Fibroblast of lung (primary cell): ENCODE data around the gene MAST2. TPM values are rescaled to one million over a fixed set of nuclear protein-coding genes. Genes with fewer than 3 reads are reported as not detected.
"Not testable (repeated sequence)": the region's sequence is repeated elsewhere in the genome, so short reads cannot be mapped to it uniquely, and the experiment has no call there.

Experiments
- DNase-seq, 2 donors: peaks; one replicate each; pipeline versions ENCODE4 v3.0.0 to v3.0.0-alpha.2; 2010; ENCODE audit warnings: low read depth in 2 of 2
- H2AFZ ChIP-seq: 2 replicates; pipeline ENCODE4 v1.5.1; 2012; ENCODE audit warnings: low read length, control low read depth, inconsistent platforms
- H3K27ac ChIP-seq: 2 replicates; pipeline ENCODE4 v1.5.1; 2011; ENCODE audit warnings: low read length, control low read depth; ENCODE audit not compliant: insufficient read depth
- H3K27me3 ChIP-seq: 2 replicates; pipeline ENCODE4 v1.5.1; 2011; ENCODE audit warnings: mild to moderate bottlenecking, low read length; ENCODE audit not compliant: control insufficient read depth, insufficient read depth
- H3K36me3 ChIP-seq: 2 replicates; pipeline ENCODE4 v1.5.1; 2011; ENCODE audit warnings: low read length; ENCODE audit not compliant: control insufficient read depth, insufficient read depth
- H3K4me1 ChIP-seq: 2 replicates; pipeline ENCODE4 v1.5.1; 2011; ENCODE audit warnings: low read length; ENCODE audit not compliant: control insufficient read depth, insufficient read depth; ENCODE audit errors: extremely low read depth
- H3K4me2 ChIP-seq: 2 replicates; pipeline ENCODE4 v1.5.1; 2011; ENCODE audit warnings: low read length, control low read depth; ENCODE audit not compliant: insufficient read depth; ENCODE audit errors: extremely low read depth
- H3K4me3 ChIP-seq, 4 experiments: fragments of 200-600 bp in 1 of 4; sonication (generic) in 1 of 4; replicated peaks in 1 of 4; 2 replicates each; pipeline ENCODE4 v1.5.1; 2011 to 2016; ENCODE audit warnings: low read length in 4 of 4, low read depth in 3 of 4, mild to moderate bottlenecking in 3 of 4, control low read depth in 2 of 4, inconsistent platforms in 1 of 4, mixed read lengths in 1 of 4; ENCODE audit not compliant: insufficient read depth in 1 of 4; ENCODE audit errors: control extremely low read depth in 1 of 4
- H3K79me2 ChIP-seq: 2 replicates; pipeline ENCODE4 v1.5.1; 2012; ENCODE audit warnings: mild to moderate bottlenecking, low read length, inconsistent platforms; ENCODE audit not compliant: control insufficient read depth, insufficient read depth
- H3K9ac ChIP-seq: 2 replicates; pipeline ENCODE4 v1.5.1; 2011; ENCODE audit warnings: mild to moderate bottlenecking, low read length, control low read depth; ENCODE audit not compliant: insufficient read depth
- H3K9me3 ChIP-seq: 2 replicates; pipeline ENCODE4 v1.5.1; 2012; ENCODE audit warnings: low read depth, low read length; ENCODE audit not compliant: control insufficient read depth, insufficient read depth
- H4K20me1 ChIP-seq: 2 replicates; pipeline ENCODE4 v1.5.1; 2011; ENCODE audit warnings: low read length; ENCODE audit not compliant: control insufficient read depth, insufficient read depth; ENCODE audit errors: extremely low read depth
- EZH2 ChIP-seq: IDR thresholded peaks from 2 replicates; pipeline ENCODE4 v1.5.1; 2012; ENCODE audit warnings: low read length, control low read depth, mild to moderate bottlenecking; ENCODE audit errors: missing control alignments
- polyA plus RNA-seq, 2 donors: library from polyadenylated mRNA; depleted of rRNA in 1 of 2; stranded (reverse) in 1 of 2; unstranded in 1 of 2; fragments of >200 nt; gene quantifications; 2 replicates each; pipeline ENCODE4 v1.2.1, GENCODE V29; 2011 to 2012; ENCODE audit warnings: missing spikeins in 1 of 2
- total RNA-seq: library from RNA; depleted of rRNA; stranded (reverse); fragments of >200 nt; gene quantifications from 2 replicates; pipeline ENCODE4 v1.2.1, GENCODE V29; 2014
- TF ChIP-seq, protein P1 (sequence below), 2 donors: IDR thresholded peaks in 1 of 2; conservative IDR thresholded peaks in 1 of 2; 1 replicate in 1 of 2; 2 replicates in 1 of 2; pipeline ENCODE4 v1.5.1; 2011 to 2012; ENCODE audit warnings: low read length in 2 of 2, control low read depth in 1 of 2, inconsistent platforms in 1 of 2, low read depth in 1 of 2, mild to moderate bottlenecking in 1 of 2

Gene MAST2
- total and polyA plus RNA-seq, 2 donors (not counting 1 experiment from before 2014, with no cell fraction given): 17.5 to 24.9 TPM

DNA sequence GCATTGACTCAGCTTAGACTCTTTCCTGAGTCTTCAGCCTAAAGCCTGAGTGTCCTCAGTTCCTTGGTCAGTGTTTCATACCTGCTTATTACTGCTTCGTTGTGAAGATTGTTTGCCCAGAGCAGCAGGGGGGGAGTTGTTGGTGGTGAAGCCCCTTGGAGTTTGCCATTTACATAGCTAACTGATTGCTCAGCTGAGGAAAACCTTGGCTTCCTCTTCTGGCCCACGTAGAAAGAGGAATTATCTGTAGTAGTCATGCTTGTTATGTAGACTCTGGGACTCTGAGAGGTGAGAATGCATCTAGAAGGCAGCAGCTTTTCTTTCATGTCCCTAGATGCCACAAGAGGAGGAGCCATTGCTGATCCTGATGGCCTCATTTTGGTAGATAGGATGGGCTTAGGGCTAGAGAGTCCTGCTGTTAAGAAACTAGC, 125.9 kb downstream of the MAST2 start:
- no peak overlapping the region for H3K4me3 ChIP-seq
- no peak overlapping the region for H3K27ac ChIP-seq
- H3K36me3 ChIP-seq: no peaks in the 10 kb centered on the region
- TF ChIP-seq EZH2: no peak
- TF ChIP-seq, protein P1, sequence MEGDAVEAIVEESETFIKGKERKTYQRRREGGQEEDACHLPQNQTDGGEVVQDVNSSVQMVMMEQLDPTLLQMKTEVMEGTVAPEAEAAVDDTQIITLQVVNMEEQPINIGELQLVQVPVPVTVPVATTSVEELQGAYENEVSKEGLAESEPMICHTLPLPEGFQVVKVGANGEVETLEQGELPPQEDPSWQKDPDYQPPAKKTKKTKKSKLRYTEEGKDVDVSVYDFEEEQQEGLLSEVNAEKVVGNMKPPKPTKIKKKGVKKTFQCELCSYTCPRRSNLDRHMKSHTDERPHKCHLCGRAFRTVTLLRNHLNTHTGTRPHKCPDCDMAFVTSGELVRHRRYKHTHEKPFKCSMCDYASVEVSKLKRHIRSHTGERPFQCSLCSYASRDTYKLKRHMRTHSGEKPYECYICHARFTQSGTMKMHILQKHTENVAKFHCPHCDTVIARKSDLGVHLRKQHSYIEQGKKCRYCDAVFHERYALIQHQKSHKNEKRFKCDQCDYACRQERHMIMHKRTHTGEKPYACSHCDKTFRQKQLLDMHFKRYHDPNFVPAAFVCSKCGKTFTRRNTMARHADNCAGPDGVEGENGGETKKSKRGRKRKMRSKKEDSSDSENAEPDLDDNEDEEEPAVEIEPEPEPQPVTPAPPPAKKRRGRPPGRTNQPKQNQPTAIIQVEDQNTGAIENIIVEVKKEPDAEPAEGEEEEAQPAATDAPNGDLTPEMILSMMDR (conservative IDR thresholded peaks at IDR 0.05 in 1 of 2, IDR thresholded peaks at IDR 0.05 in 1 of 2; ENCODE audit: low read depth in 1 of 2, low read length in 2 of 2): no peak
- no peaks in the 10 kb centered on the region for H3K27me3 ChIP-seq
- H3K4me1 ChIP-seq: peaks cover 8% of the 10 kb centered on the region
- H4K20me1 ChIP-seq: no peaks in the 10 kb centered on the region
- no peaks in the 10 kb centered on the region for H3K79me2 ChIP-seq
- no peak overlapping the region for H3K9ac ChIP-seq
- no peak overlapping the region for H2AFZ ChIP-seq
- H3K9me3 ChIP-seq: no peaks in the 10 kb centered on the region
- DNase-seq: peak; percentile 44 to 95
- H3K4me2 ChIP-seq: no peak overlapping the region

DNA sequence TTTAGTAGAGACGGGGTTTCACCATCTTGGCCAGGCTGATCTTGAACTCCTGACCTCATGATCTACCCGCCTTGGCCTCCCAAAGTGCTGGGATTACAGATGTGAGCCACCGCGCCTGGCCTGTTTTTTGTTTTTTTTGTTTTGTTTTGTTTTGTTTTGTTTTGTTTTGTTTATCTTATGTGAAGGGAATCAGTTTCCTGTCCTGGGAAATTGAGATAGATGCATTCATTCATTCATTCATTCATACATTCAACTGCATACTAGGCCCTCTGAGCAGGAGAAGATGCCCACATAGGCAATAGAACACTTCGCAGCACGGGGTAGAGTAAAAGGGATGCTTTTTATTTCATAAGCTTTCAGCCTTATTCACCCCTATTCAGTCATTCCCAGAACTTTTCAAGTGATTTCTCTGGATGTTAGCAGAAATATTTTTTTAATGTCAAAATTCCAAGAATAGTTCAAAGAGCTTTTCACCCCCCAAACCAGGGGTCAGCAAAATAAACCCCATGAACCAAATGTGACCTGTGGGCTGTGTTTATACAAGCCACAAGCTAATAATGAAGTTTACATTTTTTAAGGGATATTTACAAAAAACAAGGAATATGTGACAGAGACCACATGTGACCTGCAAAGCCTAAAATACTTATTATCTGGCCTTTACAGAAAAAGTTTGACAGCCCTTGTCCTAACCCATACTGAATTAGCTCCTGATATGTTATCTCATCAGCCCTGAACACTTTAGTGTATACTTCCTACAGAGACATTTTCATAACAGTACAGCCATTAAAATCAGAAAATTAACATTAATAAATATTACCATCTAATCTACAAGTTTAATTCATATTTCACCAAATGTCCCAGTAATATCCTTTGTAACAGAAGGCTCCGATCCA, 127.1 kb downstream of the MAST2 start:
- Histone ChIP-seq H3K9me3 (no peaks in the 10 kb centered on the region), H3K4me3 (no peak overlapping the region), H3K27me3 (no peaks in the 10 kb centered on the region), H3K79me2 (no peaks in the 10 kb centered on the region), H3K4me1 (peaks cover 8% of the 10 kb centered on the region), H3K4me2 (peak overlapping the region; percentile 48), H3K9ac (no peak overlapping the region), H3K27ac (no peak overlapping the region), H3K36me3 (no peaks in the 10 kb centered on the region), H2AFZ (no peak overlapping the region), H4K20me1 (no peaks in the 10 kb centered on the region)
- no peak for DNase-seq
- TF ChIP-seq, protein P1 (conservative IDR thresholded peaks at IDR 0.05 in 1 of 2, IDR thresholded peaks at IDR 0.05 in 1 of 2; ENCODE audit: low read depth in 1 of 2, low read length in 2 of 2): no peak
- no peak for TF ChIP-seq EZH2

DNA sequence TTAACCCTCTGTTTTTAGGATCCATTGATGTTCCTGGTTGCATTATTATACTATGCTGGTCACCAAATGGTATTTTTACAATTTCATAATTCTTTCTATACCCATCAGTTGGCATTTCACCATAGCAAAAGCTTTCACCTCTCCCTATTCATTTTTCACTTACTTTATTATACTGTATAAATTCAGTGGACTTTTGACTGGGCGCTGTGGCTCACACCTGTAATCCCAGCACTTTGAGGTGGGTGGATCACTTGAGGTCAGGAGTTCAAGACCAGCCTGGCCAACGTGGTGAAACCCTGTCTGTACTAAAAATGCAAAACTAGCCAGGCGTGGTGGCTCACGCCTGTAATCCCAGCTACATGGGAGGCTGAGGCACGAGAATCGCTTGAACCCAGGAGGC, 128.8 kb downstream of the MAST2 start:
- not testable (repeated sequence) for H3K79me2 ChIP-seq, H3K9me3 ChIP-seq, H3K36me3 ChIP-seq, H3K9ac ChIP-seq, H4K20me1 ChIP-seq, H3K4me1 ChIP-seq, H3K27ac ChIP-seq, DNase-seq, H3K4me3 ChIP-seq, H3K27me3 ChIP-seq, H3K4me2 ChIP-seq, H2AFZ ChIP-seq
